Fibroblast of mammary gland (primary cell): ENCODE results near the gene BEST2.

Experiments
- DNase-seq: peaks from one replicate; pipeline ENCODE4 v3.0.0-alpha.2; 2010; ENCODE audit warnings: low read depth
- H3K4me3 ChIP-seq: 2 replicates; pipeline ENCODE4 v1.5.1; 2011; ENCODE audit warnings: low read depth, mild to moderate bottlenecking, low read length, moderate library complexity; ENCODE audit not compliant: control insufficient read depth
- CTCF ChIP-seq: conservative IDR thresholded peaks from 2 replicates; pipeline ENCODE4 v1.5.1; 2011; ENCODE audit warnings: low read depth, low read length, inconsistent platforms; ENCODE audit not compliant: control insufficient read depth, insufficient read depth

Gene BEST2

GRCh38 chr19:12802267-12803106 is 50.9 kb downstream of the BEST2 start:
- H3K4me3 ChIP-seq: peak overlapping the region; percentile 83
- no peak for TF ChIP-seq CTCF
- peak; percentile 10 for DNase-seq

- H3K4me3 ChIP-seq: no peak overlapping the region
- no peak for DNase-seq
- no peak for TF ChIP-seq CTCF
Measured at GRCh38 chr19:12804051-12804450, 52.5 kb downstream of the BEST2 start.

GRCh38 chr19:12806242-12807081 is 54.9 kb downstream of the BEST2 start, which contains the start of gene RNASEH2A:
Gene RNASEH2A (plus strand): TSS chr19:12806584. CDS start chr19:12806674, 90 bp downstream.
- peak; percentile 87 for DNase-seq
- peak within 1 kb of the TSS; percentile 71 for H3K4me3 ChIP-seq
- no peak for TF ChIP-seq CTCF
